ENCODE measurements around the gene CA10.

Gene CA10

DNA sequence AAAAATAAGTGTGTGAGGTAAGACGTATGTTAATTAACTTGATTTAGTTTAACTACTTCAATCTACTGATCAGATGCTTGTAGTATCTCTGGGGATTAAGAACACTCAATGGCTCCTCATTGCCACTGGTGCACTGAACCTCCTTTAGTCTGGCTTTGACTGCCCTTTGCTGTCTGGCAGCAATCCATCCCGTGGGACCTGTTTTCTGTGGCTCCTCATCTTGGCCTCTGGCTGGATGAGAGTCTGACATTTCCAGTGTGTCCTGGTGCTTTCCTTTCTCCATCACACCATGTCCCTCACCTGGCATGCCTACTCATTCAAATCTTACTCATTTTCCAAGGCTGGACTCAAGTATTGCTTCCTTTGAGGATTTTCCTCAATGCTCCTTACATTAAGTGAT lies 212.2 kb downstream of the CA10 start:
- no peak for TF ChIP-seq EZH2phosphoT487 (IDR thresholded peaks at IDR 0.05; ENCODE audit: borderline replicate concordance, low read length)
- TF ChIP-seq, protein P1, sequence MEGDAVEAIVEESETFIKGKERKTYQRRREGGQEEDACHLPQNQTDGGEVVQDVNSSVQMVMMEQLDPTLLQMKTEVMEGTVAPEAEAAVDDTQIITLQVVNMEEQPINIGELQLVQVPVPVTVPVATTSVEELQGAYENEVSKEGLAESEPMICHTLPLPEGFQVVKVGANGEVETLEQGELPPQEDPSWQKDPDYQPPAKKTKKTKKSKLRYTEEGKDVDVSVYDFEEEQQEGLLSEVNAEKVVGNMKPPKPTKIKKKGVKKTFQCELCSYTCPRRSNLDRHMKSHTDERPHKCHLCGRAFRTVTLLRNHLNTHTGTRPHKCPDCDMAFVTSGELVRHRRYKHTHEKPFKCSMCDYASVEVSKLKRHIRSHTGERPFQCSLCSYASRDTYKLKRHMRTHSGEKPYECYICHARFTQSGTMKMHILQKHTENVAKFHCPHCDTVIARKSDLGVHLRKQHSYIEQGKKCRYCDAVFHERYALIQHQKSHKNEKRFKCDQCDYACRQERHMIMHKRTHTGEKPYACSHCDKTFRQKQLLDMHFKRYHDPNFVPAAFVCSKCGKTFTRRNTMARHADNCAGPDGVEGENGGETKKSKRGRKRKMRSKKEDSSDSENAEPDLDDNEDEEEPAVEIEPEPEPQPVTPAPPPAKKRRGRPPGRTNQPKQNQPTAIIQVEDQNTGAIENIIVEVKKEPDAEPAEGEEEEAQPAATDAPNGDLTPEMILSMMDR (IDR thresholded peaks at IDR 0.05; ENCODE audit: low read depth, low read length, poor library complexity, severe bottlenecking), result no peak
- Histone ChIP-seq H3K36me3 (ENCODE audit: control insufficient read depth, low read length) (no peaks in the 10 kb centered on the region), H4K20me1 (ENCODE audit: control insufficient read depth, insufficient read depth, low read depth, low read length) (no peaks in the 10 kb centered on the region), H3F3A (ENCODE audit: control insufficient read depth, insufficient read depth) (no peaks in the 10 kb centered on the region), H3K4me2 (ENCODE audit: low read length) (no peak overlapping the region), H3K9me3 (ENCODE audit: control insufficient read depth, insufficient read depth, low read length) (no peaks in the 10 kb centered on the region), H3K27ac (ENCODE audit: low read depth, low read length) (no peak overlapping the region), H3K4me1 (ENCODE audit: control insufficient read depth, low read length) (no peaks in the 10 kb centered on the region), H3K79me2 (ENCODE audit: control insufficient read depth, low read length) (no peaks in the 10 kb centered on the region), H3K9me2 (replicated peaks; ENCODE audit: control insufficient read depth, low read length) (no peaks in the 10 kb centered on the region), H3K4me3 (ENCODE audit: low read length) (no peak overlapping the region), H3K27me3 (ENCODE audit: control insufficient read depth, low read length) (no peaks in the 10 kb centered on the region)

DNA sequence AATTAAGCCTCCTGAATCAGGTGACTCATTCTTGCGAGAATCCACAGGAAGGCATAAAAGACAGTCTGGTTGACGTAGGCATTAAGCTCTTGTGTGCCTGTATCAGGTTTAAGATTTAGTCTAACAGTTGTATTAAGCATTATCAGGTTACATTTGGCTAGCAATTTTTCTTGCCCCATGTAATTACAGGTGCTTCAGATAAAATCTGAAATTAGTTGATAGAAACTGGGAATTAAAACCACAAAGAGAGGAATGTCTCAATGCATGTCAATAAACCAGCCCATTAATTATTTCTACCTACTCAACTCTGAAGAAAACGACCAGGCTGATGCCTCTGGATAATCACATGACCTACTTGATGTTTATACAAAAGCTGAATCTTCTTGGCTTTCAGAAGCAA lies 217.2 kb downstream of the CA10 start:
- Histone ChIP-seq H3K9me2 (replicated peaks; ENCODE audit: control insufficient read depth, low read length) (no peaks in the 10 kb centered on the region), H4K20me1 (ENCODE audit: control insufficient read depth, insufficient read depth, low read depth, low read length) (no peaks in the 10 kb centered on the region), H3K9me3 (ENCODE audit: control insufficient read depth, insufficient read depth, low read length) (no peaks in the 10 kb centered on the region), H3K4me3 (ENCODE audit: low read length) (no peak overlapping the region), H3K27me3 (ENCODE audit: control insufficient read depth, low read length) (no peaks in the 10 kb centered on the region), H3F3A (ENCODE audit: control insufficient read depth, insufficient read depth) (no peaks in the 10 kb centered on the region), H3K4me2 (ENCODE audit: low read length) (no peak overlapping the region), H3K36me3 (ENCODE audit: control insufficient read depth, low read length) (no peaks in the 10 kb centered on the region), H3K79me2 (ENCODE audit: control insufficient read depth, low read length) (no peaks in the 10 kb centered on the region), H3K4me1 (ENCODE audit: control insufficient read depth, low read length) (no peaks in the 10 kb centered on the region), H3K27ac (ENCODE audit: low read depth, low read length) (no peak overlapping the region)
- TF ChIP-seq, protein P1 (IDR thresholded peaks at IDR 0.05; ENCODE audit: low read depth, low read length, poor library complexity, severe bottlenecking), result no peak
- TF ChIP-seq EZH2phosphoT487 (IDR thresholded peaks at IDR 0.05; ENCODE audit: borderline replicate concordance, low read length), result no peak

DNA sequence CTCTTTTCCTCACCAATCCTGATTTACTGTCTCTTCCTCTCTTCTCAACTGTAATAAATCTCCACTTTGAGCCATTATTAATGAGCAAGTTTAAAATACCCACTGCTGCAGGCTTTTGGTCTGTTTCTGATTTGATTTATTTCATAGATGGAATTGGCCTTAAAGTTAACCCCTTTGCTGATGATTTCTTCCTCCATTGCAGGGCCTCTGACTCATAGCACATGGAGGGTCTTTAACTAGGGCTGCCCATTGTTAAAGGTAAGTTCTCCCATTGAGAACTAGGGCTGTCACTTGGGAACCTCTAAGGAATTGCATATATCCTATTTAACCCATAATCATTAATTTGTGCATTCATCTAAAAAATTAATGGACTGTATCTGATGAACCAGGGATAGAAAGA lies 221.2 kb downstream of the CA10 start:
- no peaks in the 10 kb centered on the region for H3K79me2 ChIP-seq (ENCODE audit: control insufficient read depth, low read length)
- H3K9me2 ChIP-seq (replicated peaks; ENCODE audit: control insufficient read depth, low read length), result no peaks in the 10 kb centered on the region
- TF ChIP-seq EZH2phosphoT487 (IDR thresholded peaks at IDR 0.05; ENCODE audit: borderline replicate concordance, low read length), result no peak
- TF ChIP-seq, protein P1 (IDR thresholded peaks at IDR 0.05; ENCODE audit: low read depth, low read length, poor library complexity, severe bottlenecking), result no peak

DNA sequence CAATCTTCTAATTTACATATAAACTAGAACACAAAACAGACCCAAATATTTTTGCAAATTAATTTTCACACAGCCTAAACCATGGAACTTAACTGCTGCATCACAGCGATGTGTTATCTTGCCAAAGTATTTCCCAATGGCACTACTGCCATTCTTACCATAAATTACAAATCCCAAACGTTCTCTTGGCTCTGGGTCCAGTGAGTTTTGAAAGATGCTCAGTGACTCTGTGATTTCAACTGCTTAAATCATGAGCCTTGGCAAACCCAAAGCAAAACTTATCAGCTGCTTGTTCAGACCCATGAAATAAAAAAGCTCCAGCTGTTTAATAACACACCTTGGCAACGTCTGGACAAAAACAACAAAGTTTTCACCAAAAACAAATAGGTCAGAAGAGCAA lies 223.0 kb downstream of the CA10 start:
- Histone ChIP-seq H3F3A (ENCODE audit: control insufficient read depth, insufficient read depth) (no peaks in the 10 kb centered on the region), H3K79me2 (ENCODE audit: control insufficient read depth, low read length) (no peaks in the 10 kb centered on the region), H3K27ac (ENCODE audit: low read depth, low read length) (no peak overlapping the region), H3K4me1 (ENCODE audit: control insufficient read depth, low read length) (no peaks in the 10 kb centered on the region), H3K9me3 (ENCODE audit: control insufficient read depth, insufficient read depth, low read length) (no peaks in the 10 kb centered on the region), H3K4me2 (ENCODE audit: low read length) (no peak overlapping the region), H3K27me3 (ENCODE audit: control insufficient read depth, low read length) (no peaks in the 10 kb centered on the region), H3K36me3 (ENCODE audit: control insufficient read depth, low read length) (no peaks in the 10 kb centered on the region), H3K4me3 (ENCODE audit: low read length) (no peak overlapping the region), H3K9me2 (replicated peaks; ENCODE audit: control insufficient read depth, low read length) (no peaks in the 10 kb centered on the region), H4K20me1 (ENCODE audit: control insufficient read depth, insufficient read depth, low read depth, low read length) (no peaks in the 10 kb centered on the region)
- TF ChIP-seq, protein P1 (IDR thresholded peaks at IDR 0.05; ENCODE audit: low read depth, low read length, poor library complexity, severe bottlenecking), result no peak
- TF ChIP-seq EZH2phosphoT487 (IDR thresholded peaks at IDR 0.05; ENCODE audit: borderline replicate concordance, low read length), result no peak

More for the DNA sequence above, 221.2 kb downstream of the CA10 start:
- H3K4me1 ChIP-seq (ENCODE audit: control insufficient read depth, low read length), result no peaks in the 10 kb centered on the region
- no peak overlapping the region for H3K27ac ChIP-seq (ENCODE audit: low read depth, low read length)
- H3K36me3 ChIP-seq (ENCODE audit: control insufficient read depth, low read length), result no peaks in the 10 kb centered on the region
- no peaks in the 10 kb centered on the region for H4K20me1 ChIP-seq (ENCODE audit: control insufficient read depth, insufficient read depth, low read depth, low read length)
- H3K4me2 ChIP-seq (ENCODE audit: low read length), result no peak overlapping the region
- H3F3A ChIP-seq (ENCODE audit: control insufficient read depth, insufficient read depth), result no peaks in the 10 kb centered on the region
- no peaks in the 10 kb centered on the region for H3K27me3 ChIP-seq (ENCODE audit: control insufficient read depth, low read length)
- H3K4me3 ChIP-seq (ENCODE audit: low read length), result no peak overlapping the region
- H3K9me3 ChIP-seq (ENCODE audit: control insufficient read depth, insufficient read depth, low read length), result no peaks in the 10 kb centered on the region

Data from DOHH2 (cell line).